GM12892 (cell line): Measurements from ENCODE around the gene NME8.

ENCODE experiments used
- POLR2A ChIP-seq: IDR thresholded peaks from 2 replicates; pipeline ENCODE4 v1.6.1; 2011; ENCODE audit warnings: low read depth, low read length, control low read depth
- POLR2AphosphoS5 ChIP-seq: IDR thresholded peaks from 2 replicates; pipeline ENCODE4 v1.6.1; 2011; ENCODE audit warnings: low read depth, low read length, control low read depth
- TAF1 ChIP-seq: IDR thresholded peaks from 2 replicates; pipeline ENCODE4 v1.6.1; 2011; ENCODE audit warnings: low read depth, mild to moderate bottlenecking, control low read depth, low read length, borderline replicate concordance

GRCh38 chr7:37882086-37882485 is 33.7 kb downstream of the NME8 start:
- TF ChIP-seq POLR2A (no peak), POLR2AphosphoS5 (no peak), TAF1 (no peak)
